GM21381 (cell line): Measurements from ENCODE around the gene PCCA.
"Not testable (repeated sequence)": the region's sequence is repeated elsewhere in the genome, so short reads cannot be mapped to it uniquely, and the experiment has no call there.

ENCODE experiments used
- ATAC-seq: cut with Tn5 transposase; IDR thresholded peaks from one replicate; pipeline ENCODE4 v1.9.1; 2021; ENCODE audit warnings: mild to moderate bottlenecking, moderate library complexity; ENCODE audit not compliant: unreplicated experiment

The PCCA gene

DNA sequence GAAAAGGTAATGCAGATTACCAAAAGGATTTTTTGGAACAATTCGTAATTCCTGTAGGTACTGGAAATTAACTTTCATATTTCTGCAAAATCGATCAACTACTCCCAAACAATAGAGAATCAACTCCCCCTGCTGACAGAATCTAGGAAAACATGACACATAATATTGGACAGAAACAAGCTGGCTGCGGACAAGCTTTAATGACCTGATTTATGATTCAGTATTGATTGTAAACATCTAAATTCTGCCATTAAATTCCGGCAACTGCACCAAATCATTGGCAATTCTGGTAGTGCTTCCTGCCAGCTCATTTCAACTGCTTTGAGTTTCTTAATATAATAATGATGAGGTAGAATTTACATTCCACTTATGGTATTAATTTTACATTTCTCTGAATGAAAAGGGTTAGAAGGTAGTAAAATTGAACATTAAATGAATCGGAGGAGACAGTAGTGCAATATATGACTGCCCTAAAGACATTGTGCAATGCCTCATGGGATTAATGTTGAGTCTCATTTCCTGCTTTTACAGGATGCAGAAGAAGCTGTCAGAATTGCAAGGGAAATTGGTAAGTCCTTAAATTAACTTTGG is 146.5 kb downstream of the PCCA start:
- no peak for ATAC-seq

DNA sequence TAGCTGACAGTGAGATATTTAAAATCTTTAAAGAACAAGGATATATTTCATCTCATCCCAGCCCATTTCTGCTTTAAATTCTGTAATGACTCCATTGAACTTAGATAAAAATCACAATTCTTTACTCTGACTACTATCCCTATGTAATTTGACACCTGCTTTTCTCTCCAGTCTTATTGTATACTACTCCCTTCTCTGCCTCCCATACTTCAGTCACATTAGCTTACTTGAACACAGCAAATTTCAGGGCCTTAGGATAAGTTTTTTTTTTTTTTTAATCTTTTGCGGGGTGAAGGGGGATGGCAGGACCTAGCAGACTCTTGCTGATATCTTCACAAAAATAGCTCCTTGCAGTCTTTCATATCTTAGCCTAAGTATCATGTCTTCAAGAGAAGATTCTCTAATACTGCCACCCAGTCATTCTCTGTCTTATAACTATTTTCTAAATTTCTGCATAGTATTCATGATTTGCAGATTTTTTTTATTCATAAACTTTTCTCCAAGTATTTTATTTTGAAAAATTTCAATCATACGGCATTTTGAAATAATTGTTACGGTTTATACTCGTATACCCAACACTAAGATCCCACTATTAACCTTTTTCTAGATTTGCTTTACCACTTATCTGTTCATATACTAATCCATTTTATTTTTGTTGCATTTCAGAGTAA is 151.4 kb downstream of the PCCA start:
- no peak for ATAC-seq

DNA sequence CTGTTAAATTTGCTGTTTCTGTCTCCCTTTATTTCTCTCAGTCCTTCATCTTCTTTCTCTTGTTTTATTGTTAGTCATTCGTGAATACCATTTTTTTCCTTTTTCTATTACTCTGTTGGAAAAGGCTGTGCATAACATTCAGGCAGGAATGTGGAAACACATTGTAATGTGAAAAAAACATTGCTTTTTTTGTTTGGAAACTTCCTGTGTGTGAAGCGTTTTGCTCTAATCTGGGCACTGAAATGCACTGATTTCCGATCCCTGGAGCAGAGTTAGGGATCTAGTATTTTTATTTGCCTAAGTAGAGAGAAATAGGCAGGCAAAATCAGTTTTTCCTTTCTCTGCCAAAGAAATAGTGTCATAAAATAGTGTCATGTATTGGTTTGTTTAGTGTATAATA is 155.5 kb downstream of the PCCA start:
- no peak for ATAC-seq

DNA sequence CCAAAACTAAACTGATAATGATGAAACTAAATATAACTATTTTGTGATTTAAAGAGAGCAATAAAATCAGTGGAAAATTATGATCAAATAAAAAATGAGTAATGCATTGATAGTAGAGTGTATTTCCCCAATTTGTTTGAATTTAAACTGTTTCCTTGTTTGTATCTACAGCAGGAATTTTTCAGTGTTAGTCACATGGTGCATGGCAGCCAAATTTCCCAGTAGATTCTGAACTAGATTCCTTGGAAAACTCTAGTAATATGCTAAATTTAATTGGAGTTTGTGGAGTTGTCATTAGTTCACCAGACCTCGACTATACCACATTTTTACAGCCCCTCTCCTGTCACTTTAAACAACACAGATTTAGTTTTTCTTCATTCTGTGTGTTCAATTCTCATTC is 156.2 kb downstream of the PCCA start:
- ATAC-seq: no peak

DNA sequence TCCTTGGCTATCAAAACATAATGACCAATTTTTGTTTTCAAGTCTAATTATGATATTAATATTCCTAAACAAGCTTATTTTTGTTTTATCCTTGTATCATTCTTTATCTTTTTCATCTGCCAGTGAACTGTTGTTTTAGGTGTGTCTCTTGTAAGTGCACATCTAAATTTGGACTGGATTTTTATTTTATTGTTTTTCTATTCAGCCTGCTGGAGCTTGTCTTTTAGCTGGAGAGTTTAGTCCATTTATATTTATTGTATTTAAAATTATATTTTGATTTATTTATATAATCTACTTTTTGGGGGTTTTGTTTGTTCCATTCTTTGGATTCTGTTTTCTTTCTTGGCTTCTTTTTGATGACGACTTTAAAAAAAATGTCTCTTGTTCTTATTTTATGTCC is 159.0 kb downstream of the PCCA start:
- ATAC-seq: no peak

DNA sequence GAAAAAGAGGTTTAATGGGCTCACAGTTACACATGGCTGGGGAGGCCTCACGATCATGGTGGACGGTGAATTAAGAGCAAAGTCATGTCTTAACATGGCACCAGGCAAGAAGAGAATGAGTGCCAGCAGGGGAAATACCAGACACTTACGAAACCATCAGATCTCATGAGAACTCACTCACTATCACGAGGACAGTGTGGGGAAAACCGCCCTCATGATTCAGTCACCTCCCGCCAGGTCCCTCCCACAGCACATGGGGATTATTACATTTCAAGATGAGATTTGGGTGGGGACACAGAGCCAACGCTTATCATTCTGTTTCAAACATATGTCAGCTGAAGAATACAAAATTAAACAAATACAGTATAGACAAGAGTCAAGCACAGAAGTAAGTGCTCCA is 165.1 kb downstream of the PCCA start:
- ATAC-seq: no peak

DNA sequence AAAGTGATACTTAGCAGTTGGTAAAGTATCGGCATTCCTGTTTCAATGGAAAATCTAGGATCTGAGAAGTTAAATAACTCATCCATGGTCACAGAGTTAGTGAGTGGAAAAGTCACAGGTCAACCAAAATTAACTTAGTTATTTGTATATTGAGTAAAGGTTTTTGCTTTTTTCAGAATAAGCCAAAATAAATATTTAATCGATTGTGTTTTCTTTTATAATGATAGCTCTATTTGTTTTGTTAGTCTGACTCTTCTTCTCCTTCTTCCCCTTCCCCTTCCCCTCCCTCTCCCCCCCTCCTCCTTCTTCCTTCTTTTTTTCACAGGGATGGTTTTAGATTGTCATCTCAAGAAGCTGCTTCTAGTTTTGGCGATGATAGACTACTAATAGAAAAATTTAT is 173.5 kb downstream of the PCCA start:
- no peak for ATAC-seq

DNA sequence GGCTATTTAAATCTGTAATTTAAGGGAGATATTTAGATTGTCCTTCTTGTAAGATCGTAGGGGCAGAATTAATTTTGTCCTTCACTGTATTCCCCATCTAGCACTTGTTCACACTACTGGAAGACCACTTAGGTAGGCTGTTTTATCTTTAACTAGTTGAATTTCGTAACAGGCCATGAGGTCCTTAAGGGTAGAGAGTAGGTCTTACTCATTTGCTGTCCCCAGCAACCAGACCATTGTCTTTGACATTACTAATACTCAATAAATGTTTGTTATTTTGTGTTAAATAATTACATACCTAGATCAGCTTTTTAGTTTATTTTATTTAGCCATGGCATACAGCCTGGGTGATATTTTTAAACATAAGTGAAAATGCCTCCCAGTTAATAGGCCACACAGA is 177.1 kb downstream of the PCCA start:
- ATAC-seq: no peak

DNA sequence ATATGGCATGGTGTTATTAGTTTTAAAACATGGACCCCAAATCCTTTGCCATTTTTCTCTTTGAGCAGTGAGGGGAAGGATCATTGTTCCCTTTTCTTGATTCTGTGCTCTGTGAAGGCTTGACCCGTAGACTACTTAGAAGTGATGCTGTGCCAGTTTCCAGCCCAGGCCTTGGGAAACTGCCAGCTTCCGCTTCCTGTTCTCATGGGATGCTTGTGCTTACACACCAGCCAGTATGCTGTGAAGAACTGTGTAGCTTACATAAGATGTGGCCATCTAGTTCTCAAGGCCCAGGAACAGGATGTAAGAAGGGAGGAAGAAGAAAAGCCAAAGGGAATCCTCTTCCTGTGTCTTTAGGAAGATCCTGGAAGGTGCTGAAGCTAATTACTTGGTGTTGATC is 180.9 kb downstream of the PCCA start:
- no peak for ATAC-seq

DNA sequence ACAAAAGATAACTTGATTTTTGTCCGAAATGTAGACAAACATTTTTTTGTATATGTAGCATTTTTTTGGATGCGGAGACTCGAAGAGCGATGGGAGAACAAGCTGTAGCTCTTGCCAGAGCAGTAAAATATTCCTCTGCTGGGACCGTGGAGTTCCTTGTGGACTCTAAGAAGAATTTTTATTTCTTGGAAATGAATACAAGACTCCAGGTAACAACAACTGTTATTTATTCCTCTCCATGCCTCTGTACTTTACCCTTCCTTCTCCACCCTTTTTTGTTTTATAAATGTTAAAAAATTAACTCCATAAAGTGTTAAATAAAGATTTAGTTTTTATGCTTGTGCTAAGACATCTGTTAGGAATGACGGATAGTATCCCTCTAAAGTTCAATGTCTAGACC is 184.2 kb downstream of the PCCA start:
- ATAC-seq: no peak

DNA sequence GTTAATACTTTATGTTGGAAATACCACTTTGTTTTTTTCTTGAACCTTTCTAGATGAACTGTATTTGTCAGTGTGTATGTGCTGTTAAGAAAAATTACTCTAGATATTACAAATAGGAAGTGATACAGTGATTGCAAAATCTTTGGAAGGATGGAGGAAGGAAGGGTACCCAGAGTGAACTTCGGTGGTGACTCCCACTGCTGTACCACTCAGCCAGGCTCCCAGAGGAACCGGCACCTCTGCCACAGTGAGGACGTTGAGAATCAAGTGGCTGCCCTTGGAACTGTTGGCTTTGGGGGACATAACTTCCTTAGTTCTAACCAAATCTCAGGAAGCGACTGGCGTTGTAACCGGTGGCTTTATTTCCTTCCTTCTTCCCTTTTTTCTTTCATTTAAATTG is 184.7 kb downstream of the PCCA start:
- ATAC-seq: no peak

DNA sequence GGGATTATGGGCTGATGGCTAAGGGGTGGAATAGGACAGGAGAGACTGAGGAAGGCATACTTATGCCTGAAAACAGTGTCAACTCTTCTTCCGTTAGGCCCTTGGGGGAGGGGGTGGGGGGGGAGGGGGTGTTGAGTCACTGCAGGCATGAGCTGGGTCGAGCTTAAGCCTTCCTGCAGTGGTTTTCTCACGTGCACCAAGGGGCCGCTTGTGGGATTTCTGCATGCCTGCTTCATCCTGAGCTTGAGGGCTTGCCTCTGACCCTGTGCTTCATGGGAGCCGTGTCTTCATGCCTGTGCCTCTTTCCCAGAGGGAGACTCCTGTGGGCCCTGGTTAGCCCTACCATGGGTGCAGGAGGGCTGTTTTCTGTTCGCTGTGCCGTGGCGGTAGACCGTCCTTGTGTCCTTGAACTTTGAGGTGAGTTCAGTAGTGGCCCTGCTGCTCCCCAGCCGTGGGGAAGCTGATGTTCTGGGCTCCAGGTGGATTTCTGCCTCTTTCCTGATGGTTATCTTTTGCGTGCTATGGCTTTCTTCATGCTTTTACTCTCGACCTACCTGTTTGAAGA is 186.1 kb downstream of the PCCA start:
- ATAC-seq: no peak

DNA sequence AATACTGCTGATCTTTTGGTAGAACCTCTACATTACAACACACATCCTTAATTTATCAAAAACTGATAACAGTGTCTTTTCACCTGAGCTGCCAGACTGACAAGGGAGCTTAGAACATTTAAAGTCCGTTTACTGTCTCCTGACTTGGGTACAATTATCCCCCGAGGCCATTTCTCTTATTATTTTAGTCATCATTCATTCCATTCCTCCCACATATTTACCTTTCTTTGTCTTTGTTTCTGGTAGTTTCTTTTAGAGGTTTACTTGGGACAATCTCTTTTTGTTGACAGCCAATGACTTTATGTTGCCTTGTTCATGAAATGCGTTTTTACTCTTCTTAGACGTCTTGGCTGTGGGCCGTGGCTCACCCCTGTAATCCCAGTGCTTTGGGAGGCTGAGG is 186.9 kb downstream of the PCCA start:
- no peak for ATAC-seq

DNA sequence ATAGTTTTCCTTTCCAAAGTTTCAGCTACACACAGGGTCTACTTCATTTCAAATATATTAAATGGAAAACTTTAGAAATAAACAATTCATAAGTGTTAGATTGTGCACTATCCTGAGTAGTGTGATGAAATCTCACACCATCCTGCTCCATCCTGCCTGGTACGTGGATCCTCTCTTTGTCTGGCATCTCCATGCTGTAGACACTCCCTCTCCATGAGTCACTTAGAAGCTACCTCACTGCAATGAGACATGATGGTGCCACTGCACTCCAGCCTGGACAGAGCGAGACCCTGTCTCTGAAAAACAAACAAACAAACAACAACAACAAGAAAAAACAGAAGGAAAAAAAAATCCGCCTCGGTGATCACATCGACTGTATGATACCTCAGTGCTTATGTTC is 191.8 kb downstream of the PCCA start:
- ATAC-seq: no peak

DNA sequence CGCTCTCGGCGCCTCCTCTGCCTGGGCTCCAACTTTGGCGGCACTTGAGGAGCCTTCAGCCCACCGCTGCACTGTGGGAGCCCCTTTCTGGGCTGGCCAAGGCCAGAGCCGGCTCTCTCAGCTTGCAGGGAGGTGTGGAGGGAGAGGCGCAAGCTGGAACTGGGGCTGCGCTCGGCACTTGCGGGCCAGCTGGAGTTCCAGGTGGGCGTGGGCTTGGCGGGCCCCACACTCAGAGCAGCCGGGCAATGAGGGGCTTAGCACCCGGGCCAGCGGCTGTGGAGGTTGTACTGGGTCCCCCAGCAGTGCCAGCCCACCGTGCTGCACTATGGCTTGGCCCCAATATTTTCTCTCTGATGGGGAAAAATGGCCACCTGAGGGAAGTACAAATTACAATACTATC is 193.4 kb downstream of the PCCA start:
- not testable (repeated sequence) for ATAC-seq

DNA sequence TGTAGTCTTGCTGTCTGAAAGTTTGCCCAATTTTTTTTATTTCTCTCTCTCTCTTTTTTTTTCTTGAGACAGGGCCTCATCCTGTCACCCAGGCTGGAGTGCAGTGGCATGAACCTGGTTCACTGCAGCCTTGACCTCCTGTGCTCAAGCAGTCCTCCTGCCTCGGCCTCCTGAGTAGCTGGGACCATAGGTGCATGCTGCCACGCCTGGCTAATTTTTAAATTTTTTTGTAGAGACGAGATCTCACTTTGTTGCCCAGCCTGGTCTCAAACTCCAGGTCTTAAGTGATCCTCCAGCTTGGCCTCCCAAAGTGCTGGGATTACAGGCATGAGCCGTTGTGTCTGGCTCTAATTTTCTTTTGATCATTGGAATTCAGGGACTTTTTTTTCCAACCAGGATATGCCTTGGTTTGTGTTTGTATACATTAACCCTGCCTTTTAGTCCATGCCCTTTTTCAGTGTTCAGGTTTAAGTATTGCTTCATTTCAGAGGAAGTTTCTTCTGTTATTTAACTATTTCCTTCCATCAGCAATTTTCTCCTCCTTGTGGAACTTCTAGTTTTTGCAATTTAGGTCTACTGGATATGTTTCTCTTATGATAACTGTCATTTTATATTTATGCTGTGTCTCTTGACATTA is 201.4 kb downstream of the PCCA start:
- no peak for ATAC-seq

DNA sequence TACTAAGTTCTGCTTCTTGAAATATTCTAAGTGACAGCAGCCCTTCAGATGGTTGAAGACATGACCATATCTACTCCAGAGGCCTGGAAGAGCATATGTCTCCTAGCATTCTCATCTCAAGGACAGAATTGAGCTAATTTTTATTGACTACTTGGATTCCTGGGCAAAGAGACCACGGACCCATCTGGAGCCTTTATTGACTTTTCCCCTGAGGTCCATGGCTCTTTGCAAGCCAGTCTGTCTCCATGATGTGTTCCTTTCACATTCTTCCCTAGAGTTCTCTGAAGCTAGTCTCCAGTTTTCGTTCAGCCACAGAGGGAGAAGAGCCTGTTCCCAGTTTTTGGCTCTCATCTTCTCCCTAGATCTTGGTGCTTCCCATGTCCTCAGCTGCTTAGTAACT is 202.7 kb downstream of the PCCA start:
- ATAC-seq: no peak

DNA sequence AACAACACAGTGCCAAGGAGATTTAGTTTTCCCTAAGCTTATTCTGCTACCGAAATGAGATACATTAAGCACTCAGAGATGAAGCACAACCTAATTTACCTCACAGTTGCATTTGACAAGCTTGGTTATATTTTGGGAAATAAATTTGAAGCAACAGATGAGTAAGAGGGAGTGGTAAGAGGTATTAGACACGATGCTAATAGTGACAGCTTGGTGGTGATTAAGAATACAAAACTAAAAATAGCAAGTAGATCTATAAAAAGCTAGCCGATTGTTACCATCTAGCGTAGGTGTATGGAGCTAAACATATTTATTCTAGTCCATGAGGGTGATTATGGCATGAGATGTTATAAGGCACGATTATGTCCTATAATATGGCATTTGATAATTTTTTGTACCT is 208.5 kb downstream of the PCCA start:
- ATAC-seq: no peak

DNA sequence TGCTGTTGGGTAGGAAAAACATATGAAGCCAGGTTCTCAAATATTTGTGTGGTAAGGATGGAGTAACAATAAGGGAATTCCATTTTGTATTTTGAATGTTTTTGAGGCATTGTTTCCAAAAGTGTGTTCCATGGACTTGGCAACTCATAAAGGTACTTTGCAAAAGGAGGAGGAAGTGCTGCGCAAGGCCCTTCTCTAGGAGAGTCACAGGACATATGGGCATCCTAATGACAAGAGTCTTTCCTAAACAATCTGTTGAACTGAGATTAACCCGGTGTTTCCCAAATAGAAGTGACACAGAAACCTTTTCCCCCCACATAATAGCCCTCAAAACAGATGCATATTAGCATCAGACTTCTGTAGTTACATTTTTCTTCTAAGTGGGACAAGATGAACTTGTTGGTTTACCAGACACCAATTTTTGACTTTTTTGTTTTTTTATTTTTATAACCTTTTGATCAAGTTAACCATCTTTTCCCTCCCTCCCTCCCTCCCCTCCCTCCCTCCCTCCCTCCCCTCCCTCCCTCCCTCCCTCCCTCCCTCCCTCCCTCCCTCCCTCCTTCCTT is 209.3 kb downstream of the PCCA start:
- no peak for ATAC-seq

DNA sequence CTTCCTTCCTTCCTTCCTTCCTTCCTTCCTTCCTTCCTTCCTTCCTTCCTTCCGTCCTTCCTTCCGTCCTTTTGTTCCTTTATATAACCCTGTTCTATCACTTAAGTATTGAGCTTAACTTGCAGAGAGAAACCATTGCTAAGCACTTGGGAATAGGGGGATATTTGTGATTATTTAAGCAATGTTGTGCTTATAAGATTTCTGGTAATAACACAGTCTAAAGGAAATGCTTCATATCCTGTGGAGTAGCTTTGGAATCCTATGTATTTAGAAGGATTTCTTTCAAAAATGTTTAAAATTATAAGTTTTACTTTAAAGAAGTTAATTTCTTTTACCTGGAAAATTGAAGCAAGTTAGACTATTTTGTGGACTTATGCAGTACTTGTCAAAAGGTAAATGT is 209.8 kb downstream of the PCCA start:
- ATAC-seq: no peak

DNA sequence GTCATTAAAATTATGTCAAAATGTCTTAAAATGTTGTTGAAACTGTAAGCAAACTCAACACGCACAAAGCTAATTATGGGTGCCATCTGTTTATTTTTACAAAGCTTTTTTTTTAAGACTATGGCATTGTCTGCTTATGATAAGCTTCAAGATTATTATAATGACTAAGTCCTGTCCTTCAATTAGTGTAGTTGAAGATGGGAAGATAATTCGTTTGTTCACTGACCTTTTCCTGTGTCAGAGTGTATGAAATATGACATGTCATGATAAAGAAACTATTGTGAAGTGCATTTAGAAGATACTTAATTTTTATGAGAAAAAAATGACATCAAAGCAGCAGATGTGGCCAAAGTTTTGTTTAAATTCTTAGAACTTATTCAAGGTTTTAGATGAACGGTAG is 211.3 kb downstream of the PCCA start:
- ATAC-seq: no peak

DNA sequence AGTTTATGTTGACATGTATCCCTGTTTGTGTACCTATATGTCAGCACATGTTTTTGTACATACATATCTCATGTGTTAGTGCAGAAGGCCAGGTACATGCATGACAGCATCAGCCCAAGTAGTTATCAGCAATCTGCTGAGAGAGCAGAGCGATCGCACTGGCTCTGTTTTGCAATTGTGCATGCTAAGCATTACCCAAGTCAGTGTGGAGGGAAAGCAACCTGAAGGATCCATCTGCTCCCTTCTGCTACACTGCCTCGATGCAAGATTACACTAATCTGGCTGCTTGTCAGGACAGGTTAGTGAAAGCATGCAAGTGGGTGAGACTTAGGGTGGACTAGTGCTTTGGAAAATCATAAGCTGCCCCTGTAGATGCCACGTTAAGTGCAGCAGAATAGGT is 211.8 kb downstream of the PCCA start:
- no peak for ATAC-seq
